Stomach (tissue), 4 donors: ENCODE results near the gene ANKEF1.

Experiments used
- EP300 ChIP-seq: sonication (generic); formaldehyde crosslinking; IDR thresholded peaks from one replicate; pipeline ENCODE4 v1.6.1; 2017; ENCODE audit warnings: antibody characterized with exemption
- POLR2A ChIP-seq, 4 donors: fragments of 450-650 bp; IDR thresholded peaks; one replicate each; pipeline ENCODE4 v1.6.1; 2016; ENCODE audit warnings: antibody characterized with exemption in 4 of 4, control low read depth in 2 of 4, mild to moderate bottlenecking in 1 of 4, moderate library complexity in 1 of 4
- TF ChIP-seq, protein P1 (sequence below), 7 experiments: fragments of 450-650 bp in 4 of 7; fragments of 200-600 bp in 3 of 7; sonication (generic) in 3 of 7; IDR thresholded peaks; one replicate each; pipeline ENCODE4 v1.5.1; 2016 to 2019; ENCODE audit warnings: antibody characterized with exemption in 7 of 7, control low read depth in 2 of 7, mild to moderate bottlenecking in 1 of 7

DNA sequence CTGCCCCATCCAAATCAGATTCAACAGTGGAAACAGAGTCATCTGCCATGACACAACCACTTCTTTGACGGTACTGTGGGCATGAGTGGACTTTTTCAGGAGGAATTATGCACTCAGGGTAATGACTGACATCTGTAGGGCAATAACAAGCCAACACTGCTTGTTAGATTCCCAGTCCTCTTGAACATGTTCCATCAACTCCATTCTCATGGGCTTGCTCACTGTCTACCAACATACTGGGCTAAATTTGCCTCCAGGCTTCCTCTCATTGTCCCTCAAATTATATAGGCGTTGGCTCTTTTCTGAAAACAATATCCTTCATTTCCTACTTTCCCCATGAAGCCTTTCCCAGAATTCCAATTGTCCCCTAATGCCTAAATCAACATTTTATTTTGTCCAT, 43.1 kb downstream of the ANKEF1 start:
- TF ChIP-seq POLR2A (IDR thresholded peaks at IDR 0.05) (no peak), EP300 (no peak)
- TF ChIP-seq, protein P1, sequence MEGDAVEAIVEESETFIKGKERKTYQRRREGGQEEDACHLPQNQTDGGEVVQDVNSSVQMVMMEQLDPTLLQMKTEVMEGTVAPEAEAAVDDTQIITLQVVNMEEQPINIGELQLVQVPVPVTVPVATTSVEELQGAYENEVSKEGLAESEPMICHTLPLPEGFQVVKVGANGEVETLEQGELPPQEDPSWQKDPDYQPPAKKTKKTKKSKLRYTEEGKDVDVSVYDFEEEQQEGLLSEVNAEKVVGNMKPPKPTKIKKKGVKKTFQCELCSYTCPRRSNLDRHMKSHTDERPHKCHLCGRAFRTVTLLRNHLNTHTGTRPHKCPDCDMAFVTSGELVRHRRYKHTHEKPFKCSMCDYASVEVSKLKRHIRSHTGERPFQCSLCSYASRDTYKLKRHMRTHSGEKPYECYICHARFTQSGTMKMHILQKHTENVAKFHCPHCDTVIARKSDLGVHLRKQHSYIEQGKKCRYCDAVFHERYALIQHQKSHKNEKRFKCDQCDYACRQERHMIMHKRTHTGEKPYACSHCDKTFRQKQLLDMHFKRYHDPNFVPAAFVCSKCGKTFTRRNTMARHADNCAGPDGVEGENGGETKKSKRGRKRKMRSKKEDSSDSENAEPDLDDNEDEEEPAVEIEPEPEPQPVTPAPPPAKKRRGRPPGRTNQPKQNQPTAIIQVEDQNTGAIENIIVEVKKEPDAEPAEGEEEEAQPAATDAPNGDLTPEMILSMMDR (IDR thresholded peaks at IDR 0.05): no peak
